VCaP (cell line): Measurements from ENCODE around the gene LSP1.
A peak's percentile ranks its signal among the peaks of the same experiment; 100 is the strongest.

Experiments
- H3K27ac ChIP-seq: fragments of 450-650 bp; 2 replicates; pipeline ENCODE4 v1.5.1; 2017
- CTCF ChIP-seq: fragments of 450-650 bp; conservative IDR thresholded peaks from 2 replicates; pipeline ENCODE4 v1.5.1; 2017; ENCODE audit warnings: mild to moderate bottlenecking, moderate library complexity

LSP1 gene

DNA sequence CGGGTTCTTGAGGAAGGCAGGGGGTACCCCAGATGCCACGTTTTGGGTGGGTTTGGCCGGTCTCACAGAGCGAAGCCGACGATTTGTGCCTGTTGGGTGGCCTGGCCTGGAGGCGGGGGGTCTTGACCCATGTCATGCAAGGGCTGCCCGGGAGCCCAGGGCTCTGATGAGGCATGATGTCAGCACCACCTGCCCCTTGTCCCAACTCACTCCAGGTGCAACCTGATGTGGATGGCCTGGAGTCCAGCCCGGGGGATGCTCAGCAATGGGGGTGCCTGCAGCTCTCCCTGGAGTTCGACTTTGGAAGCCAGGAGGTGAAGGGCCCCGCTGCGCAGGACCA, 17.2 kb upstream of the LSP1 start:
- H3K27ac ChIP-seq = no peak overlapping the region
- TF ChIP-seq CTCF = no peak

- no peak overlapping the region for H3K27ac ChIP-seq
- TF ChIP-seq CTCF = no peak
Observed at GRCh38 chr11:1836011-1836945, 16.6 kb upstream of the LSP1 start.

DNA sequence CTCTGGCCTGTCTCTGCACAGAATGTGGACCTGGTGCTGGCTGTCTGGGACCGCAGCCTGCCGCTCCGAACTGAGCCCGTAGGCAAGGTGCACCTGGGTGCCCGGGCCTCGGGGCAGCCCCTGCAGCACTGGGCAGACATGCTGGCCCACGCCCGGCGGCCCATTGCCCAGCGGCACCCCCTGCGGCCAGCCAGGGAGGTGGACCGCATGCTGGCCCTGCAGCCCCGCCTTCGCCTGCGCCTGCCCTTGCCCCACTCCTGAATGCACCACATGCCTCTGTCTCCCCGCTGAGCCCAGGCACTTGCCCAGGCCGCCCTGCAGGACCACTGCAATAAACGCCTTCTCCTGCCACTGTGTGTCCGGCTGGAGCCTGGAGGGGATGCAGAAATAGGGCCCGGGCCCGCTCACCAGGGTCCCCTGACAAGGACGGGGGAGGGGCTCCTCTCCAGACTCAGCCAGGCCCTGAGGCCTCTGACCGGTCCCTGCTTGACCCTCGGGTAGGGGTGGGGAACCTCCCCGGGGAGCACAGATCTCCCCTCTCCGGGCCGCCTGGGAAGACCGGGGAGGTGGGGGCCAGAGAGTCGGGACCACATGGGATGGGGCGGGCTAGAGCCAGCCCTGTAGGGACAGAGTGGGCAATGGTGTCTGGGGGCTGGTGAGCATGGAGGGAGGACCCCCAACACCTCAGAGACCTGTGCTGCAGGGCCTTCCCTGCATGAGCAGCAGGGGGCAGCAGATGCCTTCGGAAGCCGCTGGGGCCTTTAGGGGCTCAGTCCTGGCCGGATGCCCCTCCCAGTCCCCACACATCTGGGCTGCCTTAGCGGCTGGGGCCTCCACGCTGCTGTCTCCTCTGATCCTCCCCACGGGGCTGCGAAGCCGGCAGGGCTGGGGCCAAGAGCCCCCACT, 15.5 kb upstream of the LSP1 start:
- H3K27ac ChIP-seq = no peak overlapping the region
- peak; percentile 84 for TF ChIP-seq CTCF

DNA sequence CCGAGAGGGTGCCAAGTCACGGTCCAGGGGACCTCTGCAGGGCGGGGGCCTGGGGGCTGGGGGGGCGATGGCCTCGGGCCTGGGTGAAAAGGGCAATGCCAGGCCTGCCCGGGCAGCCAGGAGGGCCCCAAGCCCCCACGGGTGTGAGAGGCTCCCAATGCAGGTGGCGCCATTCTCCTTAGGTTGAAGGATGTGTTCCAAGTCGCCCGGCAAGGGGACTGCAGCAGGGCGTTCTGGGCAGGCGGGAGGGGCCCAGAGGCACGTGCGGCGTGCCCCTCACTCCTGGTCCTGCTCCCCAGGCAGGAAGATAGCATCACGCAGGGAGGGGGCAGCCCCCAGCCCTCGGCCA, 14.8 kb upstream of the LSP1 start:
- no peak overlapping the region for H3K27ac ChIP-seq
- peak; percentile 57 for TF ChIP-seq CTCF

- no peak for TF ChIP-seq CTCF
- H3K27ac ChIP-seq = no peak within 1 kb of the TSS
Observed at GRCh38 chr11:1838426-1839144, 14.3 kb upstream of the LSP1 start, which contains the start of gene TNNI2. TNNI2 (plus strand) TSS chr11:1838981; CDS start chr11:1839697, 716 bp downstream.

DNA sequence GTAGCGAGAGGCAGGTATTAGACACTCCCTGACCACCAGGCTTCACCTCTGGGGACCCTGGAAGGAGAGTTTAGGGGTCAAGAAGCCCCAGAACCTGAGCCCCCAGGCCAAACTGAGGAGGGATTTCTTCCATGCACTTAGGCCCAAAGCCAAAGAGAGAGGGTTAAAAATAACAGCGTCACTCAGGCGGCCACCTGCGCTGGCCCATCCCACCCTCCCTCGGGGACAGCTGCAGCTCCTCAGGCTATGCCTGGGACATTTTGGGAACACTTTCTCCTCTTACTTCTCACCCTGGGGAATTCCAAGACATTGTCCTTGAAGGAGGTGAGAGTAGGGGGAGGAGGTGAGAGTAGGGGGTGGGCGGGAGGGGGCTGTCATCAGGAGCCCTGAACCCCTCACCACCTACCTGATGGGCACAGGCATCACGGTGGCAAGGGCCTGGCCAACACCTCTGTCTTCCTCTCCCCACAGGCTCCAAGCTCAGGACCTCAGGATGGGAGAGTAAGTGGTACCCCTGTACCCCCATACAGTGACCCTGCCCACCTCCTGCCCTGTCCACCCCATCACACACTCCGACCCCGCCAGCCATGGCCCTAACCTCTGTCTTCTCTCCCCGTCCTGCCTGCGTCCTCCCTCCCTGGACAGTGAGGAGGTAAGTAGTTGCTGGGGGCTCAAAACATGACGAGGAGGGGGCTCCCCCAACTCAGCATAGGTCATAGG, 13.5 kb upstream of the LSP1 start:
- TF ChIP-seq CTCF = no peak

More for the DNA sequence above, 13.5 kb upstream of the LSP1 start:
- H3K27ac ChIP-seq = no peak overlapping the region
